Smooth muscle cell (in vitro differentiated cells): ENCODE data around the gene WDR82. TPM values are rescaled to one million over a fixed set of nuclear protein-coding genes. Genes with fewer than 3 reads are reported as not detected.

Source experiments
- DNase-seq: peaks from one replicate; lab custom pipeline; 2025; ENCODE audit not compliant: unreplicated experiment; lab: John Stamatoyannopoulos, UW
- H2AFZ ChIP-seq: fragments of 200-600 bp; sonication (generic); 2 replicates; pipeline ENCODE4 v1.6.0; 2016; ENCODE audit warnings: antibody characterized with exemption, low read depth, mild to moderate bottlenecking
- H3F3A ChIP-seq: fragments of 200-600 bp; sonication (generic); 2 replicates; pipeline ENCODE4 v1.6.0; 2017; ENCODE audit warnings: antibody characterized with exemption, low read depth
- H3K27ac ChIP-seq: fragments of 200-600 bp; sonication (generic); 2 replicates; pipeline ENCODE4 v1.5.1; 2016; ENCODE audit warnings: low read depth, mild to moderate bottlenecking
- H3K27me3 ChIP-seq: fragments of 200-600 bp; sonication (generic); 2 replicates; pipeline ENCODE4 v1.6.1; 2016; ENCODE audit warnings: low read depth, mild to moderate bottlenecking
- H3K36me3 ChIP-seq: fragments of 200-600 bp; sonication (generic); 2 replicates; pipeline ENCODE4 v1.5.1; 2016; ENCODE audit warnings: low read depth
- H3K4me1 ChIP-seq: fragments of 200-600 bp; sonication (generic); 2 replicates; pipeline ENCODE4 v1.5.1; 2016; ENCODE audit warnings: low read depth
- H3K4me2 ChIP-seq: fragments of 200-600 bp; sonication (generic); 2 replicates; pipeline ENCODE4 v1.6.0; 2016; ENCODE audit warnings: mild to moderate bottlenecking
- H3K4me3 ChIP-seq: fragments of 200-600 bp; sonication (generic); 2 replicates; pipeline ENCODE4 v1.5.1; 2016; ENCODE audit warnings: mild to moderate bottlenecking
- H3K79me2 ChIP-seq: fragments of 200-600 bp; sonication (generic); 2 replicates; pipeline ENCODE4 v1.6.0; 2016; ENCODE audit warnings: low read depth, mild to moderate bottlenecking
- H3K9ac ChIP-seq: fragments of 200-600 bp; sonication (generic); 2 replicates; pipeline ENCODE4 v1.6.0; 2016; ENCODE audit warnings: low read depth
- H3K9me3 ChIP-seq: fragments of 200-600 bp; sonication (generic); replicated peaks from 2 replicates; pipeline ENCODE4 v1.5.1; 2016; ENCODE audit warnings: low read depth
- H4K20me1 ChIP-seq: fragments of 200-600 bp; sonication (generic); 2 replicates; pipeline ENCODE4 v1.6.0; 2016; ENCODE audit warnings: low read depth
- CTCF ChIP-seq: fragments of 200-600 bp; sonication (generic); IDR thresholded peaks from 2 replicates; pipeline ENCODE4 v1.5.1; 2017; ENCODE audit warnings: borderline replicate concordance, mild to moderate bottlenecking, antibody characterized with exemption; ENCODE audit not compliant: insufficient read depth, poor library complexity, severe bottlenecking
- WGBS: methylation state at CpG from one replicate; pipeline ENCODE4 v1.1.7; 2016; ENCODE audit warnings: low lambda C conversion rate; 5-methylcytosine and 5-hydroxymethylcytosine counted together
- polyA plus RNA-seq: library from polyadenylated mRNA; unstranded; fragments of >200 nt; fragmentation: Nextera tagmentation; extraction: Ambion mirVana; gene quantifications from 2 replicates; pipeline ENCODE4 v1.2.1, GENCODE V29; 2016
- total RNA-seq: library from RNA; depleted of rRNA; stranded (reverse); fragments of >200 nt; gene quantifications from 2 replicates; pipeline ENCODE4 v1.2.3, GENCODE V29; 2014

The WDR82 gene
- total and polyA plus RNA-seq, 2 experiments from 2014 or later: 26.1 to 48.3 TPM

- H3K9me3 ChIP-seq: no peaks in the 10 kb centered on the region
- peak; percentile 8 for DNase-seq
- H3F3A ChIP-seq: no peaks in the 10 kb centered on the region
- no peaks in the 10 kb centered on the region for H3K27me3 ChIP-seq
- H3K27ac ChIP-seq: no peak overlapping the region
- H3K9ac ChIP-seq: no peak overlapping the region
- peak overlapping the region; percentile 62 for H3K4me3 ChIP-seq
- peak overlapping the region; percentile 98 for H3K4me2 ChIP-seq
- no peaks in the 10 kb centered on the region for H4K20me1 ChIP-seq
- peak overlapping the region; percentile 84 for H2AFZ ChIP-seq
- 17% methylated on average over 41 of the region's 45 CpGs for WGBS
- H3K79me2 ChIP-seq: no peaks in the 10 kb centered on the region
- no peak for TF ChIP-seq CTCF
- peaks cover 4% of the 10 kb centered on the region for H3K4me1 ChIP-seq
- H3K36me3 ChIP-seq: no peaks in the 10 kb centered on the region
These were observed 39.0 kb upstream of the WDR82 start for GRCh38 chr3:52317208-52318000.

- H3K4me2 ChIP-seq: peak within 1 kb of the TSS; percentile 98
- H3F3A ChIP-seq: no peaks in the 10 kb centered on the region
- no peaks in the 10 kb centered on the region for H4K20me1 ChIP-seq
- H3K9me3 ChIP-seq: no peaks in the 10 kb centered on the region
- H3K4me3 ChIP-seq: peak within 1 kb of the TSS; percentile 62
- no peak within 1 kb of the TSS for H3K27ac ChIP-seq
- no peaks in the 10 kb centered on the region for H3K79me2 ChIP-seq
- H2AFZ ChIP-seq: no peak within 1 kb of the TSS
- H3K36me3 ChIP-seq: no peaks in the 10 kb centered on the region
- H3K27me3 ChIP-seq: no peaks in the 10 kb centered on the region
- no peak for DNase-seq
- no peak for TF ChIP-seq CTCF
- H3K4me1 ChIP-seq: peaks cover 10% of the 10 kb centered on the region
- WGBS: 100% methylated on average over 3 of the region's 3 CpGs
- H3K9ac ChIP-seq: no peak within 1 kb of the TSS
These were observed 37.7 kb upstream of the WDR82 start, which contains the start of gene DNAH1 for GRCh38 chr3:52315977-52316764. Gene DNAH1, plus strand, starts transcription at chr3:52316319. Its CDS starts 6,124 bp downstream, at chr3:52322443.

DNA sequence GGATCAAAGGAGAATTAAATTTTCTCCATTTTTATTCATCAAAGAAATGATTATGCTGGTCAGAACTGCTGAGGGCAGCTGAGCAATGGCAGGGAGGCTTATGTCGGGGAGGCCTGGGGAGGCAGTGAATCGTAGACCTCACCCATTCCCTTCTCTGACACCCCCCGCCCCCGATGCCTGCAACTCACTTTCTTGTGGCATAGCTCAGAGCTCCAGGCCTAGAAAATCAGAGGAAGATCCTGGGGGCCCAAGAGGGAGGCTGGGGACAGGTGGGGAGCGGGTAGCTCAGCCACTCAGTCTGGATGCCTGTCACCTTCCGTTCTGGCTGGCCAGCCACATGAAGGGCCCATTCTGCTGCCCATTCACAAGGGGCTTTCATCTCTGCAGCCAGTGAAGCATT lies 36.6 kb upstream of the WDR82 start:
- Histone ChIP-seq H4K20me1 (no peaks in the 10 kb centered on the region), H3K79me2 (no peaks in the 10 kb centered on the region), H3K4me2 (no peak overlapping the region), H2AFZ (no peak overlapping the region), H3K4me1 (peaks cover 17% of the 10 kb centered on the region), H3F3A (no peaks in the 10 kb centered on the region), H3K27me3 (no peaks in the 10 kb centered on the region), H3K4me3 (no peak overlapping the region), H3K27ac (no peak overlapping the region), H3K9ac (no peak overlapping the region), H3K9me3 (no peaks in the 10 kb centered on the region), H3K36me3 (no peaks in the 10 kb centered on the region)
- TF ChIP-seq CTCF: no peak
- WGBS: 89% methylated on average over 6 of the region's 6 CpGs
- DNase-seq: no peak
